ENCODE results near the gene ATP13A5. TPM values are rescaled to one million over a fixed set of nuclear protein-coding genes. Genes with fewer than 3 reads are reported as not detected.

Gene ATP13A5
- total RNA-seq, 6 donors from 2014 or later = 0.66 to 8.9 (median 1.6) TPM

DNA sequence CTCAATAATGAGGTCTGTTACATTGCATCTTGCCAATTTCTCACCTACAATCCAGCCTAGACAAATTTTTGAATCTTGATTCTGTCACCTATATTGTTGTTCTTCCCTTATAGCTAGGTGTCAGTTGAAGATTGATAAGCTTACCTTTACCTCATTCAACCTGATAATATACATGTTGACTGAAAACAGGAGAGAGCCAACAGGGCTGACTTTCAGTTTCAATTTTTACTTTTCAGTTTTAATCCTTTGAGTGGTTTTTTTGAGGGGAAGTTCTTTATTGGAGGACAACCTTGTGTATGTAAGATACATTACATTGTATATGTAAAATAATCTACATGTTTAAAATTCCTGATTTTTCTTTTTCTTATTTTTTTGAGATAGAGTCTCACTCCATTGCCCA lies 5.8 kb downstream of the ATP13A5 start:
- Histone ChIP-seq H3K27ac (no peak overlapping the region), H3K4me3 (no peak overlapping the region), H3K27me3 (no peaks in the 10 kb centered on the region), H3K36me3 (no peaks in the 10 kb centered on the region), H3K9me3 (no peaks in the 10 kb centered on the region), H3K4me1 (no peaks in the 10 kb centered on the region)
- TF ChIP-seq EP300 (IDR thresholded peaks at IDR 0.05) (no peak), POLR2AphosphoS5 (IDR thresholded peaks at IDR 0.05) (no peak), POLR2A (IDR thresholded peaks at IDR 0.05) (no peak)
- TF ChIP-seq, protein P1, sequence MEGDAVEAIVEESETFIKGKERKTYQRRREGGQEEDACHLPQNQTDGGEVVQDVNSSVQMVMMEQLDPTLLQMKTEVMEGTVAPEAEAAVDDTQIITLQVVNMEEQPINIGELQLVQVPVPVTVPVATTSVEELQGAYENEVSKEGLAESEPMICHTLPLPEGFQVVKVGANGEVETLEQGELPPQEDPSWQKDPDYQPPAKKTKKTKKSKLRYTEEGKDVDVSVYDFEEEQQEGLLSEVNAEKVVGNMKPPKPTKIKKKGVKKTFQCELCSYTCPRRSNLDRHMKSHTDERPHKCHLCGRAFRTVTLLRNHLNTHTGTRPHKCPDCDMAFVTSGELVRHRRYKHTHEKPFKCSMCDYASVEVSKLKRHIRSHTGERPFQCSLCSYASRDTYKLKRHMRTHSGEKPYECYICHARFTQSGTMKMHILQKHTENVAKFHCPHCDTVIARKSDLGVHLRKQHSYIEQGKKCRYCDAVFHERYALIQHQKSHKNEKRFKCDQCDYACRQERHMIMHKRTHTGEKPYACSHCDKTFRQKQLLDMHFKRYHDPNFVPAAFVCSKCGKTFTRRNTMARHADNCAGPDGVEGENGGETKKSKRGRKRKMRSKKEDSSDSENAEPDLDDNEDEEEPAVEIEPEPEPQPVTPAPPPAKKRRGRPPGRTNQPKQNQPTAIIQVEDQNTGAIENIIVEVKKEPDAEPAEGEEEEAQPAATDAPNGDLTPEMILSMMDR (IDR thresholded peaks at IDR 0.05) = no peak
- ATAC-seq (ENCODE audit: low FRiP score in 2 of 2) (no peak), DNase-seq (no peak)

DNA sequence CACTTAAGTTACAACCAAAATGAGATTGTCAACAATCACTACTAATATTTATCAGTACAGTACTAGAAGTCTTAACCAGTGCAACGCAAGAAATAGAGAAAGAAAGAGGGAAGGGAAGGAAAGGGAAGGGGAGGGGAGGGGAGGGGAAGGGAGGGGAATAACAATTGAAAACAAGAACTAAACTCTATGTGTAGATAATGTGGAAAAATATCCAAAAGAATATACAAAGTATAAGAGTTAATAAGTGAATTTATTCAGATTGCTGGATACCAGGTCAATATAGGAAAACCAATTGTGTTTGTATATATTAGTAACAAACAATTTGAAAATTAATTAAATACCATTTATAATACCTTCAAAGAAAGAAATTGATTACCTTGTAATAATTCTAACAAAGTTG lies 10.7 kb downstream of the ATP13A5 start:
- DNase-seq = no peak
- 28 to 36% methylated on average over 1 of the region's 1 CpG for WGBS, 2 donors

DNA sequence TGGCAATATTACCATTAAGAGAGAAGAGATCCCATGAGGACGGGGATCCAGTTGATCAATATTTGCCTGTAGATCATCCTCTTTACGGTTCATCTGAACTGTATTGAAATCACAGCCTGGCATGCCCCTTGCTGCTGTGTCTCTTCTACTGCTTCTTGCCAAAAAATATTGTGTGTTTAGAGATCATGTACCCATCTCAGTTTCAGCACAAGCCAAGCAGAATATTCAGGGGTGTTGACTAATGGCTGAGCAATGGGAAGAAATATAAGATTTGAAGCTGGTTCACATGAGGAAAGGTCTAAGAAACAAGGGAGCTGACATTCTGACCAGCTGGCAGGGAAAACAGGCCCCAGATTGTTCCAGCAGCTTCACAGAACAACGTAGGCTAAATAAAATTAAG lies 21.3 kb downstream of the ATP13A5 start:
- no peak for TF ChIP-seq POLR2A (IDR thresholded peaks at IDR 0.05)
- no peak for TF ChIP-seq POLR2AphosphoS5 (IDR thresholded peaks at IDR 0.05)
- TF ChIP-seq, protein P1 (IDR thresholded peaks at IDR 0.05) = no peak
- TF ChIP-seq EP300 (IDR thresholded peaks at IDR 0.05) = no peak
- Histone ChIP-seq H3K36me3 (no peaks in the 10 kb centered on the region), H3K9me3 (no peaks in the 10 kb centered on the region), H3K27ac (no peak overlapping the region), H3K4me1 (no peaks in the 10 kb centered on the region), H3K4me3 (no peak overlapping the region), H3K27me3 (no peaks in the 10 kb centered on the region)
- 82 to 85% methylated on average over 3 of the region's 3 CpGs for WGBS, 2 donors
- no peak for DNase-seq
- no peak for ATAC-seq (ENCODE audit: low FRiP score in 2 of 2)

More for the DNA sequence above, 10.7 kb downstream of the ATP13A5 start:
- Histone ChIP-seq H3K9me3 (no peaks in the 10 kb centered on the region), H3K4me1 (no peaks in the 10 kb centered on the region), H3K27ac (no peak overlapping the region), H3K4me3 (no peak overlapping the region), H3K36me3 (no peaks in the 10 kb centered on the region), H3K27me3 (no peaks in the 10 kb centered on the region)
- ATAC-seq (ENCODE audit: low FRiP score in 2 of 2) = no peak
- no peak for TF ChIP-seq EP300 (IDR thresholded peaks at IDR 0.05)
- no peak for TF ChIP-seq POLR2A (IDR thresholded peaks at IDR 0.05)
- TF ChIP-seq, protein P1 (IDR thresholded peaks at IDR 0.05) = no peak
- TF ChIP-seq POLR2AphosphoS5 (IDR thresholded peaks at IDR 0.05) = no peak

DNA sequence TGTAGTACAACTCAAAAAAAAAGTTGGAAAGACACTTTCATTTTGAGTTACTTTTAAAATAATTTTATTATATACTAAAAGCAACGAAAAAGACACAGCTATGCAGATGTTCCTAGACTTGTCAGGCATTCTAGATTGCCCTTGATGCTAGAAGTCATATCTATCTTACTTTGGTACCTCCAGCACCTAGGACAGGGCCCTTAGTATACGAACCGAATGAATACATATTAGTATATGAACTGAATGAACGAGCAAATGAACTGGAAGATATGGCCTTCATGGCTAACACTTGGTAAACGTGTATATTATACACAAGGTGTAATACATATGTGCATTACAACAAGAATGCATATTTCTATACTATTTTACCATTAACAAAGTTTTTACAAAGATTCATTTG lies 24.1 kb downstream of the ATP13A5 start:
- DNase-seq (no peak), ATAC-seq (ENCODE audit: low FRiP score in 2 of 2) (no peak)
- Histone ChIP-seq H3K9me3 (no peaks in the 10 kb centered on the region), H3K27ac (no peak overlapping the region), H3K4me3 (no peak overlapping the region), H3K36me3 (no peaks in the 10 kb centered on the region), H3K4me1 (no peaks in the 10 kb centered on the region), H3K27me3 (no peaks in the 10 kb centered on the region)
- TF ChIP-seq POLR2AphosphoS5 (IDR thresholded peaks at IDR 0.05) (no peak), POLR2A (IDR thresholded peaks at IDR 0.05) (no peak), EP300 (IDR thresholded peaks at IDR 0.05) (no peak)
- TF ChIP-seq, protein P1 (IDR thresholded peaks at IDR 0.05) = no peak
- 53 to 63% methylated on average over 5 of the region's 5 CpGs for WGBS, 2 donors

DNA sequence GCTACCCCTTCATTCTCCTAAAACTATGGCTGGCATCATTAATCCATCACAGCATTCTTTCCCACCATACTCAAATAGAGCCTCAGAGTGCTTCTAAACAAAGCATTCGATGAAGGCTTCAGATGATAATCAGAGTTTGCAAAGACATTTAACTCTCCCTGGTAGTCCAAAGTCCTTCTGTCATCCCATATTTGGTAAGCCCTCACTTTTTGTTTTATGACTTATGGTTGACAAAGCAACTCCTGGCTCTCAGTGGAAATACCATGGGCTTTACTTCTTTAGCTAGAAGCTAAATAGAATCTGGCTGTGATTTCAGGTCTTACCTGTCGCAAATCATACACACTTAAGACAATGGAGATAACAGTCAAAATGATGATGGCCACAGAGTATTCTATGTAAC lies 27.8 kb downstream of the ATP13A5 start:
- Histone ChIP-seq H3K36me3 (no peaks in the 10 kb centered on the region), H3K4me3 (no peak overlapping the region), H3K9me3 (no peaks in the 10 kb centered on the region), H3K27ac (no peak overlapping the region), H3K27me3 (no peaks in the 10 kb centered on the region), H3K4me1 (no peaks in the 10 kb centered on the region)
- WGBS, 2 donors = 75 to 89% methylated on average over 2 of the region's 2 CpGs
- no peak for DNase-seq
- no peak for ATAC-seq (ENCODE audit: low FRiP score in 2 of 2)
- TF ChIP-seq POLR2AphosphoS5 (IDR thresholded peaks at IDR 0.05) = no peak
- no peak for TF ChIP-seq POLR2A (IDR thresholded peaks at IDR 0.05)
- TF ChIP-seq, protein P1 (IDR thresholded peaks at IDR 0.05) = no peak
- no peak for TF ChIP-seq EP300 (IDR thresholded peaks at IDR 0.05)
